Measurements from ENCODE around the gene RNU7-1.

The RNU7-1 gene

DNA sequence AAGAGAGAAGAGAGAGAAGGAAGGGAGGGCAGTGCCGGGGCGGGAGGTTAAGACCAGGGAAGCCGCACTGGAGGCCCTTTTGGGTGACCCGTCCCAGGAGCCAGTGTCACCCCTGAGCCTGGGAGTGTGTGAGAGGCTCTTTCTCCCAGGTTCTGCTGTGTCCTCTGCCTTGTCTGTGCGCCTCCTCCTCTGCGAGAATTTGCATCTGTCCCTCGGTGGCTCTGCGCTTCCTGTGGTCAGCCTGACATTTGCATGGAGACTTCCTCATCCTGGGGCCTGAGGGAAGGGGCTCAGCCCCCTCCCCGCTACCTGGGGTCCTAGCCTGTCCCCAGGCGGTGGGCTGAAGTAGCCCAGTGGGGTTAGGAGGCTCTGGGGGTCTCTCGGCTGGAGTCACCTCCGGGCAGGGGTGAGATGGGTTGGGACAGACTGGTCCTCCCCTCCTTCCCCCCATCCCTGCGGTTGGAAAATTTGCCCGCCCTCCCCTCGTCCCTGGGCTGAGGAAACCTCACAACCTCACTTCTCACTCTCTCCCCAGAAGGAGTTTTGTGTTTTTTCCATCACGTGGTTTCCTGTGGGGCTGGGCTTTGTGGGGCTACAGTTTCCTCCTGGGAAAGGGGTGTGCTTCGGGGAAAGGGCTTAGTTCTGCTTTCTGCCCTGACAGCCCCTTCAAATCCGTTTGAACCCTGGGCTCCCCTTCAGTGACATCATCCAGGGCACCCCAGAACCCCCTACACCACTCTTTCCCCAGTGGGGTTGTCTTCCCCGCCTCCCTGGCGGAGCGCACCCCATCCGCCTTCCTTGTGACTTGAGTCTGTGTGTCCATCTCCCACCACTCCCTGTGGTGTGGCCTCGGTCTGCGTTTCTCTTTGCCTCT, 10.1 kb downstream of the RNU7-1 start:
- peak; percentile 63 for DNase-seq (ENCODE audit: low read depth, low spot score)

DNA sequence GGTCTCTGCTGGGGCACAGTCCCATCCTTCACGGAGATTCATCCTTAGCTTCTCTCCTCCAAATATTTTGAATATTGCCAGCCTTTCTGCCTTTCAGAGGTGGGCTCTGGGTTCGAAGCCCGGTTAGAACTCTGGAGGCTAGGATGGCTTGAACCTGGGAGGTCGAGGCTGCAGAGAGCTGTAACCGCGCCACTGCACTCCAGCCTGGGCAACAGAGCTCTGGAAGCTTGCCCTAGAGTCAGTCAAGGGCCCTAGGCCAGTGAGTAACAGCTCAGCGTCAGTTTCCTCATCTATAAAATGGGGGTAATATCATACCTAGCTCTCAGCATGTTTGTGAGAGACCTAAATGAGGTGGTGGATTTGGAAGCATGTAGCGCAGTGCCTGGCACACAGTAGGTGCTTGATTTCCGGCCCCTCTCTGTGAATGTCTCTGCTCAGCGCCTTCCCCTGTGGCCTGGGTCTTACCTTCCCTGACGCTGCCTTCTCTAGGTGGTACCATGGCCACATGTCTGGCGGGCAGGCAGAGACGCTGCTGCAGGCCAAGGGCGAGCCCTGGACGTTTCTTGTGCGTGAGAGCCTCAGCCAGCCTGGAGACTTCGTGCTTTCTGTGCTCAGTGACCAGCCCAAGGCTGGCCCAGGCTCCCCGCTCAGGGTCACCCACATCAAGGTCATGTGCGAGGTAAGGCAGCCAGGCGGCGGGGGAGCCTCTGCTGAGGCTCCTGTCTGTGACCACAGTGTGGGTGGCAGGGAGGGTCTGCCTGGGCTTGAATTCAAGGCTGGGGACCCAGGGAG, 10.9 kb downstream of the RNU7-1 start:
- no peak for DNase-seq (ENCODE audit: low read depth, low spot score)

DNA sequence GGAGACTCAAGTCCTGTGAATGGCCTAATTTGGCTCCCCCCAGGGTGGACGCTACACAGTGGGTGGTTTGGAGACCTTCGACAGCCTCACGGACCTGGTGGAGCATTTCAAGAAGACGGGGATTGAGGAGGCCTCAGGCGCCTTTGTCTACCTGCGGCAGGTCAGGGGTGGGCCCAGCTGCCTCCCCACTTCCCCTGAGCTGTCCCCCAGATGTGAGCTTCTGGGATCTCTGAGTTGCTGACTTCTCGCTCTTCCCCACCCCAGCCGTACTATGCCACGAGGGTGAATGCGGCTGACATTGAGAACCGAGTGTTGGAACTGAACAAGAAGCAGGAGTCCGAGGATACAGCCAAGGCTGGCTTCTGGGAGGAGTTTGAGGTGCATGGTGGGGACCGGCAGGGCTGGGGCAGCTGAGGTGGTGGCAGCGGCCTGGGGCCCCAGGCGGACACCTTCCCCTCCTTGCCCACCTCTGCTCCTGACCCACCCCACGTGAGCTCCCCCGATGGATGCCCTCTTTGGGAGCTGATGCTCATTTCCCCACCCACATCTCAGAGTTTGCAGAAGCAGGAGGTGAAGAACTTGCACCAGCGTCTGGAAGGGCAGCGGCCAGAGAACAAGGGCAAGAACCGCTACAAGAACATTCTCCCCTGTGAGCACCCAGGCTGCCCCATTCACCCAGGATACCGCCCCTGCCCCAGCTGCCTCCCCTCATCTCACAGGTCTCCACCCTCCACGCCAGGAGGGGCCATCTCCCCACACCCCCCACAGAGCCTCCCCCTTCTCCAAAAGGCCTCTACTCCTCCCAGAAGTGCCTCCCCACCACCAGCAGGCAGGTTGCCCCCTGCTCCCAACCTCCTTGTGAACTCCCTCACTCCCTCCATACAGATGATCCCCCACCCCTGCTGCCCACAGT, 11.7 kb downstream of the RNU7-1 start:
- no peak for DNase-seq (ENCODE audit: low read depth, low spot score)

- no peak for DNase-seq (ENCODE audit: low read depth, low spot score)
Measured at GRCh38 chr12:6956021-6956727, 12.6 kb downstream of the RNU7-1 start.

DNA sequence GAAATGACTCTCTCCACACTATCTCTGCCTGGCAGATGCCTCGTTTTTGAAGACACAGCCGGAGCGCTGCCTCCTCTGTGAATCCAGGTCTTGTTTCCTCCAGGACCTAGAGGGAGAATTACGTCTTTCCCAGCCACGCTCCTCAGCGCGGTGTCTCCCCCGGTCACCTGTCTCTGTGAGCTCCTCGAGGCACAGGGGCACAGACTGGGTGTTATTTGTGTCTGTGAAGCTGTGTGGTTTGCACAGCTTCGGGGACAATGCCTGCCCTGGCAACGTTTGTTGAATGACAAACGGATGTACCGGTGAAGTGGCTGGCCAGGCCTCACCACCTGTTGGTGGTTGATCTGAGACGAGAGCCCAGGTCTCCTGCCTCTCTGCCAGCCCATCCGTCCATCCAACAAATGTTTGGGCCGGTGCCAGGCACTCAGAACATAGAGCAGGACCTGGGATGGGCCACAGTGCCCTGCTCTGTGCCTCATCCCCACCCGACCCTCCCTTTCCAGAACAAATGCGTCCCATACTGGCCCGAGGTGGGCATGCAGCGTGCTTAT, 13.6 kb downstream of the RNU7-1 start:
- no peak for DNase-seq (ENCODE audit: low read depth, low spot score)

DNA sequence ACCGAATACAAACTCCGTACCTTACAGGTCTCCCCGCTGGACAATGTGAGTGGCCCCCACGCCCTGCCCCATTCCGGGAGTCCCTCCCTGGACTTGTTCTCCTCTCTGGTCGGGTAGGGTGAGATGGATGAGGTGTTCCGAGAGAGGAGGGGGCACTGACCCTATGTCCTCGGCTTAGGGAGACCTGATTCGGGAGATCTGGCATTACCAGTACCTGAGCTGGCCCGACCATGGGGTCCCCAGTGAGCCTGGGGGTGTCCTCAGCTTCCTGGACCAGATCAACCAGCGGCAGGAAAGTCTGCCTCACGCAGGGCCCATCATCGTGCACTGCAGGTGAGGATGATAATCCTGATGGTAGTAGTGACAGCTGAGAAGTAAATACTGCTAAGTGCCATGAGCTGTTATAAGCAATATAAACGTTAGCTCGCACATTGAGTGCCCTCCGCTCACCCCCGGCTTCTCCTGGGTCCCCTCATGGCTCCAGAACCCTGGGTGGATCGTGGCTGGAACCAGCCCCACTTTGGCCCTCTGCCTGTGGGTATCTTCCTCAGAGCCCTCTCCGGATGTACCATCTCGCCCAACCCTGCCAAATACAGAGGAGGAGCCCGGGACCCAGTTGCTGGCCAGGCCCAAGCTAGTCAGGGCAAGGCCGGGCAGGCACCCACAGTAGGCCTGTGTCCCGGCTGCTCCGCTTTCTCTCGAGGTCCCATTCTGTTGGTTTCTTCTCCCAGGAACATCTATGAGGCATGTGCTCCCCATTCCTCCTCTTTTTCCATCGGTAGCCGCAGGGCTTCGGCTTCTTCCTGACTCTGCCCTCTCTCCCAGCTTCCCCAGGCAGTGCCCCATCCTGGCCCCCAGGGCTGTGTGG, 14.4 kb downstream of the RNU7-1 start:
- DNase-seq (ENCODE audit: low read depth, low spot score) = no peak

DNA sequence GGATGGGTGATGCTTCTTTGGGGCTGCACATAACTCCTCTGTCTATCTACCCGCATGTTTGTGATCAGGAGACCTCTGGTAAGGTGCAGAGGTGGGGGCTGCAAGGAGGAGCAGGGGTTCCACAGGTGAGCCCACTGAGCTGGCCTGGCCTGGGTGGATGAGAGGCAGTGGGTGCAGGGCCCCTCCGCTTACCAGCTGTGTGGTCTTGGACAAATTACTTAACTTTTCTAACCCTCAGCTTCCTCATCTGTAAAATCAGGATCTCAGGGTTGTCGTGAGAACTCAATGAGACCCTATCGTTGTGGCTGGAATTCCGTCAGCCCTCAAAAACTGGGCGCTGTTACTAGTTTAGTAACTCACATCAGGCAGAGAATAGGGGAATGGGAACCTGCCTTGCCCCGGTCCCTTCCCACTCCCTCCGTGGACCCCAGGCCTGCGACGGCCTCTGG, 15.0 kb downstream of the RNU7-1 start:
- DNase-seq (ENCODE audit: low read depth, low spot score) = no peak

GRCh38 chr12:6959058-6959804, 15.6 kb downstream of the RNU7-1 start:
- DNase-seq (ENCODE audit: low read depth, low spot score) = no peak

DNA sequence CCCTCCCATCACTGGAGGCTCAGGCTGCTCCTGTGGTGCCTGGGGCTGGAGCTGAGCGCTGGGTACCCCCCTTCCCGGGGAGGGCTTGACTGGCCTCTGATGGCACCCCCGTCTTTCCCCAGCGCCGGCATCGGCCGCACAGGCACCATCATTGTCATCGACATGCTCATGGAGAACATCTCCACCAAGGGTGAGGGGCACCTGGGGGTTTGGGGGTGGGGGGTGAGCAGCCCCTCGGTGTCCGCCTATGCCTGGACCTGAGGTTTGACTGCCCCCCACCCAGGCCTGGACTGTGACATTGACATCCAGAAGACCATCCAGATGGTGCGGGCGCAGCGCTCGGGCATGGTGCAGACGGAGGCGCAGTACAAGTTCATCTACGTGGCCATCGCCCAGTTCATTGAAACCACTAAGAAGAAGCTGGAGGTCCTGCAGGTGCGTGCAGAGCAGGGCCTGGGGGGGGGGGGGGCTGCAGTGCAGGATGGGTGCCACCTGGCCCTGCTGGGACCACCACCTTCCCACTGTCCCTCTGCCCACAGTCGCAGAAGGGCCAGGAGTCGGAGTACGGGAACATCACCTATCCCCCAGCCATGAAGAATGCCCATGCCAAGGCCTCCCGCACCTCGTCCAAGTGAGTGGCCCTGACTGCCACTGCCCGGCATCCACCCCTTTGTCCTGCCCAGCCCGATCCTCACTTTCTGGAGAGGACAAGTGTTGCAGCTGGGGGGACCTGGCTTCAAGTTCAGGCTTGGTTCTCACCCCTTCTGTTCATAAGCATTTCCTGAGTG, 16.4 kb downstream of the RNU7-1 start:
- no peak for DNase-seq (ENCODE audit: low read depth, low spot score)

DNA sequence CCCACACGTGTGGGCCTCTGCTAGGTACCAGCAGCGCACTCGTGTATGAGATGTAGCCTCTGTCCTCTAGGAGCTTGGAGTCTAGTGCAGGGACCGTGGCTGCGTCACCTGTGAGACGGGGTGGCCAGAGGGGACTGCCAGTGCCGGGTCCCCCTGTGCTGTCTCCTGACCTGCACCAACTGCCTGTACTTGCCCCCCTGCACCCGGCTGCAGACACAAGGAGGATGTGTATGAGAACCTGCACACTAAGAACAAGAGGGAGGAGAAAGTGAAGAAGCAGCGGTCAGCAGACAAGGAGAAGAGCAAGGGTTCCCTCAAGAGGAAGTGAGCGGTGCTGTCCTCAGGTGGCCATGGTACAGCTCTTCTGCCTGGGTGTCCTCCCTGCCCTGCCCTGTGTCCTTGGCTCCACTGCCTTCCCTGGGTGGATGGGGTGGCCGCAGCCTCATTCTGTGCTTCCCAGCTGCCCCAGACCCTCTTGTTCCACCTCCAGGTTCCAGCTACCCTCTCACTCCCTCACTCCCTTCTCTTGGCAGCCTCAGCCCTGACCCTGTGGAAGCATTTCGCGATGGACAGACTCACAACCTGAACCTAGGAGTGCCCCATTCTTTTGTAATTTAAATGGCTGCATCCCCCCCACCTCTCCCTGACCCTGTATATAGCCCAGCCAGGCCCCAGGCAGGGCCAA, 17.1 kb downstream of the RNU7-1 start:
- no peak for DNase-seq (ENCODE audit: low read depth, low spot score)

- peak; percentile 86 for DNase-seq (ENCODE audit: low read depth, low spot score)
Measured at GRCh38 chr12:6961278-6961694, 17.7 kb downstream of the RNU7-1 start.

GRCh38 chr12:6961695-6962284, 18.2 kb downstream of the RNU7-1 start:
- no peak for DNase-seq (ENCODE audit: low read depth, low spot score)

DNA sequence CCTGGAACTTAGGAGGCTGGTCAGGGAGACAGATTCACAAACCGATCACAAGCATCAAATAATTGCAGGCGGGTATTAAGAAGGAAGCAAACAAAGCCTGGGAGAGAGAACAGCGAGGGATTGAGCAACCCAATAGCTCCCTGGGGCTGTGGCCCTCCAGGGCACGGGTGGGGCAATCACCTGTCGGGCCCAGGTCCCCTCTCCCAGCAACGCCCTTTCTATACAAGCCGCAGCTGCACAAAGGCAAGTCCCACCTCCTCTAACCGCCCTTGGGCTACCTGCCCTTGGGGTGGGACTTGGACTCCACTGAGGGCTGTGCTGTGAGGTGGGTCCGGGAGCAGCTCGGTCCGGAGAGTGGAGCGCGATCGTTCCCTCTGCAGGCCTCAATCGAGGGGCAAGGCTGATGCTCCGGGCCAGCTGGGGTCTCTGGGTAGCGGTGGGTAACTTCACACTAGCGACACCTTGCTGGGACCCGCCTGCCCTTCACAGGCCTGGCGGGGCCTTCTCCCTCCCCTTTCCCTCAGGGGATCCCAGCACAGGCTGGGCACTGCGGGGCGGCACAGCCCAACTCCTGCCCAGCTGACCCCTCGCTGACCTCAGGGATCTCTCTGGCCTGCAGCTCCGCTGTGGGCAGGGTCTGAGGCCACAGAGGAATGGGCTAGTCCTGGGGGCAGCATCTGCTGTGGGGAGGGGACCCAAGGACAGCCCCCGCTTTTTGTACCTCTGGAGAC, 18.8 kb downstream of the RNU7-1 start:
- DNase-seq (ENCODE audit: low read depth, low spot score) = no peak

DNA sequence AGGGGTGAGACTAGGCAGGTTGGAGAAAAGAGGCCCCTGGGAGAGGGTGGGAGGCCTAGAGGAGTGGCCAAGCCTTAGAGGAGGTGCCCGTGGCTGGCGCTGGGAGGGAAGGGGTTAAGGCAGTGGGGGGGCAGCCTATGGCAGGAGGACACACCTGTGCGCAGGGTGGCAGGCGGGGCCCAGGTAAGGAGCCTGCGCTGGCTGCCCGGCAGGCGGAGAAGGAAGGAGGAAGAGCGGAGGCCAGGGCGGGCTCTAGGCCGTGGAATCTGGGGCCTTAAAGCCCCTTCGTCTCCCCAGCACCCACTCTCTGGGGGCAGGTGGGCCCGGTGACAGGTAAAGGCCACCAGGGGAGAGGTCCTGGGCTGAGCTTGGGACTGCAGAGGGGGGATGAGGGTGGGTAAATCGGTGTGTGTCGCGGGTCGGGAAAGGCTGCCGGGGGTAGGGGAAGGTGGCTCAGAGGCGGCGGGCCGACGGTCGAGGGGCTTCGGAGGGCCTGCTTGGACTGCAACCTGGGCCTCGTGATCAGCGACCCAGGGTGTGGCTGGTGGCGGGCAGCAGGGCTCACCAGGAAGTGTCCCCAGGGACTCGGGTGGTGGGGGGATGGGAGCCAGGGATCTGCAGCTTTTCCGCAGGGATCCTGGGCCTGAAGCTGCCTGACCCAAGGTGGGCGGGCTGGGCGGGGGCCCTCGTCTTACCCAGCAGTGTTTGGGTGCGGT, 19.6 kb downstream of the RNU7-1 start:
- no peak for DNase-seq (ENCODE audit: low read depth, low spot score)

DNA sequence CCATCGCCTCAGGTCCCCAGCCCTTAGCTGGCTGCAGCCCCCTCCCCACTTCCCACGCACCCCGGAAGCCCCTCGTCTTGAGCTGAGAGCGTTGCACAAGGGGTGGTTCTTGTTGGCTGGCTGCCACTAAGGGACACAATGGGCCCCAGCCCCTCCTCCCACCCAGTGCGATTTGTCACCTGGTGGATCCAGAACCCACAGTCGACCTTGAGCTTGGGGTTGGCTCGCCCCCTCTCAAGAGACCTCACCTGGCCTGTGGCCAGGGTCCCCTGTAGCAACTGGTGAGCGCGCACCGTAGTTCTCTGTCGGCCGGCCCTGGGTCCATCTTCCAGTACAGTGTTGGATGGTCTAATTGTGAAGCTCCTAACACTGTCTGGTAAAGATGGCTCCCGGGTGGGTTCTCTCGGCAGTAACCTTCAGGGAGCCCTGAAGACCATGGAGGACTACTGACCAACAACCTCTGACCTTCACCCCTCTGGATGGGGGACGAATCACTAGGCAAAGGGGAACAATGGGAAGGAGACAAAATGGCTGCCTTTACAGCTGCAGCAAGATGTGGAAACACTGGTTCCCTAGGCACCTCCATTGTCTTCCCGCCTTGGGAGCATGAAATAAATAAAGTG, 20.3 kb downstream of the RNU7-1 start:
- no peak for DNase-seq (ENCODE audit: low read depth, low spot score)
